ENCODE results near the gene DYNLT5.
"Not testable (repeated sequence)": the region's sequence is repeated elsewhere in the genome, so short reads cannot be mapped to it uniquely, and the experiment has no call there.

Gene DYNLT5

GRCh38 chr1:66791621-66792610 lies 39.7 kb downstream of the DYNLT5 start:
- DNase-seq: no peak

- not testable (repeated sequence) for DNase-seq
These were observed 43.6 kb downstream of the DYNLT5 start for GRCh38 chr1:66795839-66796238.

DNA sequence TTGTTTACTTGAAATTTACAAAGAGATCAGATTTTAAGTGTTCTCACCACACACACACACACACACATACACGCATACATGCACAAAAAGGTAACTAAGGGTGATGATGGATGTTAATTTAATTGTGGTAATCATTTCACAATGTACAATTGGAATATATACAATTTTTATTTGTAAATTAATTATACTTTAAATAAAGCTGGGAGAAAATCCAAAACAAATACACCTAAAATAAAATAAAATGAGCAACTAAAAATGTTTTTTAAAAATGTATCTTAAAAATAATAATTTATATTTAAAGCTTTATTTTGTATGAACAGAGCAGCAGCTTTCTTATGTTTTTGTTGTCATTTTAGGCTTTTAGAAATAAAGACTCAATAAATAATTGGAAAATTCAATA lies 57.0 kb downstream of the DYNLT5 start:
- no peak for DNase-seq

DNA sequence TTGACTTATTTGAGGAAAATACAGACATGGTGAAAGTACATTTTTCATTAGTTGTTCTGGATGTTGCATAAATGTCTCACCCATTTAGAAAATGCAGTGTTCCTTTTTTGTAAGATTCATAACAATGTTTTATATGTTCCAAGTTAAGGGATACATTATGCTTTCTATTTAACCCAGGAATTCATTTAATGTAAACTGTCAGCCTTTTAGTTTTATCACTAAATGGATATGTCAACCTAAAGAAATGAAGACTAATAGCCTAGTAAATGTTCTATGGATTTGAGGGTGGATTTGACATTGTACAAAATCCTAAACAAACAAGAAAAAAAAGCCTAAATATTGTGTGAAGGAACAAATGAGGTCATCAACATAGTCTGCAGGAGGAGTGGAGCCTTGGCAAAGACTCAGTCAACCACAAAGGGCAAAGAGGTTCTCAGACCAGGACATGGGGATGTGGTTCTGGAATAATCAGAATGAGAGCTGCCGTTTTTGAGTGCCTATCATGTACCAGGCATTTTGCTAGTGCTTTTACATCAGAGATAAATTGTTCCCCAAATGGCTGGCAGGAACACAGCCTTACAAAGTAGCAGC lies 57.6 kb downstream of the DYNLT5 start:
- no peak for DNase-seq

DNA sequence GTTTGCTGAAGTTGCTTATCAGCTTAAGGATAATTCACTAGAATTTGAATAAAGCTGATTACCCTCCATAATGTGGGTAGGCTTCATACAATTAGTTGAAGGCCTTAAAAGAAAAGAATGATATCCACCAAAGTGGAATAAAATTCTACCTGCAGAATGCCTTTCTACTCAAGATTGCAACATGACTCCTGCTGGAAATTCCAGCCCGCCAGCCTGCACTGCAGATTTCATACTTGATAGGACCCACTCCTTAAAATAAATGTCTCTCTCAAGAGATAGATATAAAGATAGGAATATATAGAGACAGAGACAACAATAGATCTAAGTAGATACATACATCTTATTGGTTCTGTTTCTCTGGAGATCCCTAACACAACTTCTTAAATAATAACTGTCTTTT lies 72.5 kb downstream of the DYNLT5 start:
- DNase-seq: no peak
